Stimulated activated naive CD8-positive, alpha-beta T cell treated with anti-CD3 and anti-CD28 coated beads, Interleukin-15, amount 100 ng/mL, for 72 hours (primary cell): ENCODE measurements around the gene MS4A6A.
A peak's percentile ranks its signal among the peaks of the same experiment; 100 is the strongest.
"Not testable (repeated sequence)": the region's sequence is repeated elsewhere in the genome, so short reads cannot be mapped to it uniquely, and the experiment has no call there.

Experiments used
- ATAC-seq: fragments of 150-1000 bp; cut with Tn5 transposase; 2 replicates; pipeline ENCODE4 v1.10.0; 2021; ENCODE audit warnings: mild to moderate bottlenecking, moderate library complexity
- DNase-seq, 2 donors: peaks; one replicate each; pipeline ENCODE4 v3.0.0; 2021 to 2022
- H3K27ac Mint-ChIP-seq, 2 donors: one replicate each; pipeline ENCODE4 v1.8.0; 2022; ENCODE audit warnings: mild to moderate bottlenecking in 2 of 2, mixed read lengths in 2 of 2, moderate library complexity in 2 of 2
- H3K27me3 Mint-ChIP-seq: one replicate; pipeline ENCODE4 v1.8.0; 2022; ENCODE audit warnings: mixed read lengths
- H3K4me1 Mint-ChIP-seq: one replicate; pipeline ENCODE4 v1.8.0; 2022; ENCODE audit warnings: mild to moderate bottlenecking, mixed read lengths
- H3K4me3 Mint-ChIP-seq, 2 donors: one replicate each; pipeline ENCODE4 v1.8.0; 2022; ENCODE audit warnings: mild to moderate bottlenecking in 2 of 2, mixed read lengths in 2 of 2, moderate library complexity in 1 of 2
- H3K9me3 Mint-ChIP-seq, 2 donors: one replicate each; pipeline ENCODE4 v1.8.0; 2022; ENCODE audit warnings: mixed read lengths in 2 of 2

MS4A6A gene

DNA sequence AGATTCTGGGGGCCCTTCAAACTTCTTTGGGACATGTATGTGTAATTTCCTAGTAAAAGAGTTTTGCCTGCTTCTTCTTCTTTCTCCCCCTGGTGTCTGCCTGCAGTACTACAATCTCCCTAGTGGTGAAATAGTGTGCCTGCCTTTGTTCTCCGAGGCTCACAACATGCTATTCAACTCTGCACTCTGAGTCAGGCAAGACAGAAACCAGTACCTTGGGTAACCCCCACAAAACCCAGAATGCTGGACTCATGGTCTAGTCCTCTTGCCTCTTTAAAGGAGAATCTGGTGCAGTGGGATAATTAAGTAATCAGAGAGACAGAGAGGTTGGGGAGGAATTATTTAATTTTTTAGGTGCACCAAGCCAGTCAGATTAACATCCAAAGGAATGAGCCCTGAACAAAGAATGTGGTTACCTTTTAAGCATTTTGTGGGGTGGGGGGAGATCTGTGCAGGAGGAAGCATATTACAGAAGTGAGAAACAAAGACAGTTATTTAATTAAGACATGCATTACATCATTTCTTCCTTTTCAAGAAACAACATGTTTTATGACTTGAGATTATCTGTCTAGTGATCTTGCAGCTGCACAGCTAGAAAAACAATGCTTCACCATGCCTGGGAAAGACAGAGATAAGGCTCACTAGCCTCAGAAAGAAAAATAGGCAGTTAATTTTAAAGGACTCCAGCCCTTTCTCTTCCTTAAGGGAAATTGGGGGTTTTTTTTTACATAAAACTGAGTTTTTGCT is 11.0 kb upstream of the MS4A6A start:
- peaks cover 23% of the 10 kb centered on the region for H3K27me3 Mint-ChIP-seq
- H3K4me3 Mint-ChIP-seq: peak overlapping the region in 1 of 2 donors; percentile 1
- DNase-seq: peak; percentile 72 to 76
- H3K27ac Mint-ChIP-seq: no peak overlapping the region
- no peaks in the 10 kb centered on the region for H3K9me3 Mint-ChIP-seq
- H3K4me1 Mint-ChIP-seq: peaks cover 30% of the 10 kb centered on the region
- ATAC-seq: peak; percentile 100

DNA sequence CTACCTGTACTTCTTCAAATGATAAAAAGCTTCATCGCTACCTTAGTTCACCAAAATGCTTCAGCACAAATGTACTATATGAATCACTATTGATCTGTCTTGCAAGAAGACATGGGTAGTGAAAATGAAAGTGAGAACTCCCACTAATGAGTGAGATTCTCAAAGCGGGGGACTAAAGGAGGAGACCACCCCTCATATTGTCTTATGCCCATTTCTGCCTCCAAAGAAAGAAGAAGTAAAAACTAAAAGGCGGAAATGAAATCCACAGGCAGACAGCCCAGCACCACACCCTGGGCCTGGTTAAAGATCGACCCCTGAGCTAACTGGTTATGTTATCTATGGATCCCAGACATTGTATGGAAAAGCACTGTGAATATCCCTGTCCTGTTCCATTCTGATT is 9.7 kb upstream of the MS4A6A start:
- H3K9me3 Mint-ChIP-seq, H3K4me3 Mint-ChIP-seq, ATAC-seq, DNase-seq, H3K27ac Mint-ChIP-seq: not testable (repeated sequence)
- H3K4me1 Mint-ChIP-seq: peaks cover 30% of the 10 kb centered on the region
- H3K27me3 Mint-ChIP-seq: peaks cover 10% of the 10 kb centered on the region

DNA sequence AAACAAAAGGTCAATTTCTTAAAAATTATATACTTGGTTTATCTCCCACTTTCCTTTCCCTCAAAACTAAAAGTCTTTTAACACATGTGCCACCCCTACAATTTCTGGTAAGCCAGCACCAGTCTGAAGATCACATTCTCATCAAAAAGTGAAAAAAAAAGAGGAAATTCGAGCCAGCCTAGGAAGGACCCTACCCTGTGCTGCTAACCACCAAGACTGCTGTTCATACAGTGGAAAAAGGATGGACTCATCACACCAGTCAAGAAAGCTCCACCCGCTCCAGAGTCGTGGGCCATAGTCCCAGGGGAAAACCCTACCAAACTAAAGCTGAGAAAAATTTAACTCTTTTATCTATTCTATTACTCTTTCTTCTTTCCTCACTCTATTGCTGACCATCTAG is 5.6 kb upstream of the MS4A6A start:
- not testable (repeated sequence) for H3K4me1 Mint-ChIP-seq, ATAC-seq, H3K27ac Mint-ChIP-seq, DNase-seq, H3K4me3 Mint-ChIP-seq
- Mint-ChIP-seq H3K9me3 (peaks cover 7 to 10% of the 10 kb centered on the region in 2 donors), H3K27me3 (peaks cover 13% of the 10 kb centered on the region)

DNA sequence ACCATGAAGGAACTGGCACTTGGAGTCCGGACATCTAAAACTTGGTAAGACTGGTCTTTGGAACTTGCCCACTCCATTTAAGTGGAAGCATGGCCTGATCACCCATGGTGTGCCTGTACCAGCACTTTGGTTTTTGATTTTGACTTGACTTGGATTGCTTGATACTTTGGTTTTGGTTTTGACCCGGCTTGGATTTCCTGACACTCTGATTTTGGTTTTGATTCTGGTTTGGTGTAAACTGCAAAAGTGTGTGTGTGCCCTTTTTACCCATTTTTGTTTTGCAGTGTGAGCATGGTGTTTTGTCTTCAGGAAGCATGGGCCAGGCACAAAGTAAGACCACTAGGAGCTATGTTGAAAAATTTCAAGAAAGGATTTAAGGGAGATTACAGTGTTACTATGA is 3.2 kb upstream of the MS4A6A start:
- not testable (repeated sequence) for H3K4me1 Mint-ChIP-seq, DNase-seq, ATAC-seq

DNA sequence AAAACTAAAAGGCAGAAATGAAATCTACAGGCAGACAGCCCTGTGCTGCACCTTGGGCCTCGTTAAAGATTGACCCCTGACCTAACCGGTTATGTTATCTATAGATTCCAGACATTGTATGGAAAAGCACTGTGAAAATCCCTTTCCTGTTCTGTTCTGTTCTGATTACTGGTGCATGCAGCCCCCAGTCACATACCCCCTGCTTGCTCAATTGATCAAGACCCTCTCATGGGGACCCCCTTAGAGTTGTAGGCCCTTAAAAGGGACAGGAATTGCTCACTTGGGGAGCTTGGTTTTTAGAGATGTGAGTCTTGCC is 2.6 kb upstream of the MS4A6A start:
- H3K4me1 Mint-ChIP-seq, H3K4me3 Mint-ChIP-seq, ATAC-seq, H3K27ac Mint-ChIP-seq, DNase-seq: not testable (repeated sequence)
- Mint-ChIP-seq H3K9me3 (peaks cover 7 to 10% of the 10 kb centered on the region in 2 donors), H3K27me3 (peaks cover 31% of the 10 kb centered on the region)

More for the DNA sequence above, 3.2 kb upstream of the MS4A6A start:
- H3K27ac Mint-ChIP-seq, H3K4me3 Mint-ChIP-seq: not testable (repeated sequence)
- Mint-ChIP-seq H3K9me3 (peaks cover 7 to 10% of the 10 kb centered on the region in 2 donors), H3K27me3 (peaks cover 24% of the 10 kb centered on the region)

DNA sequence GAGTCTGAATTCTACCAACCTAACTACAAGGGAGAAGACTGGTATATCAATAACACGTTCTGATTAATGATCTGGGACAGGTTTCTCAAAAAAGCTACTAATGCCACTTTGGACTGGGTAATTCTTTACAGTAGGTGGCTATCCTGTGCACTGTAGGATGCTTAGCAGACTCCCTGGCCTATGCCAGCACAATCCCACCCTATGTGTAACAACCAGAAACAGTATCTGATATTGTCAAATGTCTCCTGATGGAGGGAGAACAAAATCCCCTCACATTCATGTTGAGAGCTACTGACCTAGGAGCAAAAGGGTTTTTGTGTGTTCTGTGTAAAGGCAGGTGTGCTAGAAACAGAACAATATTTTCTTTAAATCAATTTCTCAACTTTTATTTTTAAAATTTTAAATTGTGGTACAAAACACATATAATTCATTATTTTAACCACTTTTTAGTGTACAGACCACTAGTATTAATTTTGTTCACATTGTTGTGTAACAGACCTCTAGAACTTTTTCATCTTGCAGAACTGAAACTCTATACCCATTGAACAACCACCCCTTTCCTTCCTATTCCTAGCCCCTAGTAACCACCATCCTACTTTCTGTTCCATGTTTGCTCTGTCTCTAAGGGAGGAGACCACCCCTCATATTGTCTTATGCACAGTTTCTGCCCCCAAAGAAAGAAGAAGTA is 2.1 kb upstream of the MS4A6A start:
- DNase-seq: no peak
- ATAC-seq: no peak
- Mint-ChIP-seq H3K9me3 (peaks cover 7 to 10% of the 10 kb centered on the region in 2 donors), H3K4me3 (no peak overlapping the region), H3K27me3 (peaks cover 36% of the 10 kb centered on the region), H3K27ac (no peak overlapping the region), H3K4me1 (no peaks in the 10 kb centered on the region)

DNA sequence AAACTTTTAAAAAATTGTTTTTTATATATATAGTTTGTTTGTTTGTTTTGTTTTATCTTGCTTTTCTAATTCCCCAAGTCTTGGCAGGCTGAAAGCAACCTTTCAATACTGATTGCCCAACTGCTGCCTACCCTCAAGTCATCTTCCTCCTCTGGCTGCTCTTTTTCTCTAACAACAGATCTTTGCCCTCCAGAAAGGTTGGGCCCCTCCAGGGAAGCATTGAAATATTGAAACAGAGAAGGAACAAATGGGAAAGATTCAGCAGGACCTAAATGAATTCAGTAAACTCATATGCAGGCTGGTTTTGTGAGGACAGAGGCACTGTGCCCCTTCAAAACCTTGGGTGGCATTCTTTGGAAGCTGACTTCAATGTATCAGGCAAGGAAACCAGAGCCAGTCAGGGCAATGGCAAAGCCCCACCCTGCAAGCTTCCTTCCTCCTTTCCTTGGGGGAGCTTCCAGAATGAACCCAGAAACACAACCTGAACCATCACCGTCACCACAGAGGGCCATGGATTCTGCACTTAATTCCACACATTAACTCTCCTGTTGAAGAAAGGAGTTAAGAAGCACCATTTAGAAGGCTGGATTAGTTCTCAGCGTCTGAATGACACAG is 815 bp upstream of the MS4A6A start:
- ATAC-seq (no peak), DNase-seq (no peak)
- no peak overlapping the region for H3K4me3 Mint-ChIP-seq
- no peak overlapping the region for H3K27ac Mint-ChIP-seq
- H3K9me3 Mint-ChIP-seq: peaks cover 7 to 10% of the 10 kb centered on the region in 2 donors
- H3K4me1 Mint-ChIP-seq: peaks cover 6% of the 10 kb centered on the region
- H3K27me3 Mint-ChIP-seq: peaks cover 49% of the 10 kb centered on the region

DNA sequence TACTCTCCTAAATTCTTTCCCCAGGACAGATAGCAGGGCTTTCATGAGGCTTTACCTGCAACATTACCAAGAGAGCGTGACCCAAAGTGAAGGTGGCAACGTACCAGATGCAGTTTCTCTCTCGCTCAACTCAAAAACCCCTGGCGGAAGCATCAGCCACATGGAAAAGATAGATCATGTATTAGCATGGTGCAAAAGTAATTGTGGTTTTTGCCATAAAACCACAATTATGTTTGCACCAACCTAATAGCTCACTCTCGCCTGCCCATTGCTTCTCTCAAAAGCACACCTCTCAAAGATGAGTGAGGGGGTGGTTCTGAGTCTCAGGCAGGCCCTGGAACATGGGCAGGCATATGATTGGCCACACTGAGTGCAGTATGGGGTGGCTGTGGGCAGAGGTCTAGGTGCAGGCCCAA is 7.0 kb downstream of the MS4A6A start:
- H3K4me1 Mint-ChIP-seq: peaks cover 34% of the 10 kb centered on the region
- peaks cover 0 to 2% of the 10 kb centered on the region in 2 donors for H3K9me3 Mint-ChIP-seq
- DNase-seq (peak in 1 of 2 donors; percentile 63), ATAC-seq (peak; percentile 91)
- peaks cover 45% of the 10 kb centered on the region for H3K27me3 Mint-ChIP-seq
- peak overlapping the region in 1 of 2 donors; percentile 49 for H3K4me3 Mint-ChIP-seq
- no peak overlapping the region for H3K27ac Mint-ChIP-seq

DNA sequence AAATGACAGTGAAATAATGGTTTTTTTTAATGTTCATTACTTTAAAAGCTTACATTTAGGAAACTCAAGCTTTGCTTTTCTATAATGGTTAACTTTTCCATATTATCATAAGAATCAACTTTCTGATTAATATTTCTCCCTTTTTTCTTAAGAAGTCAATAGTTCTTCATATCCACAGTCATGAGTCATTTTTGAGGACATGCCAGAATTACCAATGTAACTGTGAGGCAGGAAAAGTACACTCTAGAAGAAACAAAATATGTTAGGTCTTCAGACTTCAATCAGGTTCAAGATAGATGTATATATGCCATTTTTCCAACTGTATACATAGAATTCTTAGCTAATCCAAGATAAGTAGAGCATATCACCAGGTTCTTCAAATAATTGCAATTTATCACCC is 10.9 kb downstream of the MS4A6A start:
- no peak overlapping the region for H3K4me3 Mint-ChIP-seq
- H3K9me3 Mint-ChIP-seq: peaks cover 4 to 34% of the 10 kb centered on the region in 2 donors
- H3K27ac Mint-ChIP-seq: no peak overlapping the region
- DNase-seq (no peak), ATAC-seq (no peak)
- H3K27me3 Mint-ChIP-seq: peaks cover 28% of the 10 kb centered on the region
- H3K4me1 Mint-ChIP-seq: peaks cover 28% of the 10 kb centered on the region

DNA sequence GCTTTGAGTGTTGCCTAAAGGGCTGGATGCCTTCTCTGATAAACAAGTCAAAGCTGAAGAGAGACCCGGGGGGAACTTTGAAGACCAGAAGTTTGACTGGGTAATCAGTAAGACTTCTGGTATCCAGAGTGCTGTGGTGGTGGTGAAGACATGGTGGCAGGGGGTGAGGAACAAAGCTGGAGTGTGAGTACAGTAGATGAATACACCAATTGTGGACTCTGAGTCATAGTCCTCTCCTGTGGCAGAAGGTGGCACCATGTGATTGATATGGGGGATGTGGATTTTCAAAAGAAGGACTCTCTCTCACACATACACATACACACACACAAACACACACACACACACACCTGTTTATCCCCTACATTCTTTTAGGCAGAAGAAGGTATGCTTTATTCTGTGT is 12.3 kb downstream of the MS4A6A start:
- peaks cover 4 to 34% of the 10 kb centered on the region in 2 donors for H3K9me3 Mint-ChIP-seq
- H3K4me3 Mint-ChIP-seq: no peak overlapping the region
- DNase-seq: no peak
- H3K27me3 Mint-ChIP-seq: peaks cover 28% of the 10 kb centered on the region
- peaks cover 22% of the 10 kb centered on the region for H3K4me1 Mint-ChIP-seq
- no peak overlapping the region for H3K27ac Mint-ChIP-seq
- ATAC-seq: peak; percentile 48

DNA sequence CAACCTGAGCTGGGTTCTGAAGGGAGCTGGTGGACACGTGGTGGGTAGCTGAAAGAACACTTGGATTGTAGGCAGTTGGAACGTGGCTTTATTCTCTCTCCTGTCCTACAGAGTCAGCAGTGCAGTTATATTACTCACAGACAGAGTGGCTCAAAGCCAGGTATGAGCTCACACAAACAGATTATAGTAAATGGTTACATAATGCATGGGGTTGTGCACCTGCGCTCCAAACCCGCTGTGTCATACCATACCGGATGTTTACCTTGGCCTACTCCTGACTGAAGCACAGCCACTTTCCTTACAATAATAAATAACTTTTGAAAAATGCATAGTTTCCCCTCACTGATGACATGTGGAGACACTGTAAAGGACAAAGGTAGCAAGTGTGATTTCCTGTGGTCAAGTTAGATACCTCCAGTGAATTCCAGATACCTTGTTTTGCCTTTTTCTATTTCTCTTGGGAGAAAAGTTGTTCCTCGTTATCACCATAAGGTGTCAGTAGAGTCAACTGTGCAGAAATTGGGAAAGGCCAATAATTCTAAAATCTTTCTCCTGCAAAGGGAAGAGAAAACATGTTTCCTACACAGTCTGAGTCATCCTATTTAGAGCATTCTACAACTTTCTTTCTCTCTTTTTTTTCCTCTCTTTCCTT is 13.5 kb downstream of the MS4A6A start:
- peak in 1 of 2 donors; percentile 24 for DNase-seq
- Mint-ChIP-seq H3K9me3 (peaks cover 8 to 34% of the 10 kb centered on the region in 2 donors), H3K27ac (no peak overlapping the region), H3K4me1 (peaks cover 22% of the 10 kb centered on the region), H3K4me3 (no peak overlapping the region), H3K27me3 (peaks cover 20% of the 10 kb centered on the region)
- no peak for ATAC-seq

DNA sequence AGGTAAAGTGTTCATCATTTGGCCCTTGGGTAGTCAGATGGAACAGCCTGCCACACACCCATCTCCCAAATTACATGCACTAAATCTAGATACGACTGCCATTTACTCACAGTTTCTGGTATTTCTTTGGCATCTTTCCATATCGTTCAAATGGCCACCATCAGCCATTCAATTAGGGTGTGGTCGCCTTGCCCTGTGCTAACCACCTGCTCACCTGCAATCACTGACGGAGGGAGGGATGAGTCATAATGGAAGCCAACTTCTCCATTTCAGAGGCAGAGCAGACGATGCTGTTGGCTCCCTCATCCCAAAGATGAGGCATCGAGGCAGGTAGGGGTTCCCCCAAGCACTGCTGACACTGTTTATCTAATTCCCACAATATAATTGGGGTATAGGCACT is 14.6 kb downstream of the MS4A6A start:
- ATAC-seq (no peak), DNase-seq (no peak)
- no peak overlapping the region for H3K4me3 Mint-ChIP-seq
- peaks cover 8 to 40% of the 10 kb centered on the region in 2 donors for H3K9me3 Mint-ChIP-seq
- peaks cover 18% of the 10 kb centered on the region for H3K4me1 Mint-ChIP-seq
- no peak overlapping the region for H3K27ac Mint-ChIP-seq
- peaks cover 20% of the 10 kb centered on the region for H3K27me3 Mint-ChIP-seq

DNA sequence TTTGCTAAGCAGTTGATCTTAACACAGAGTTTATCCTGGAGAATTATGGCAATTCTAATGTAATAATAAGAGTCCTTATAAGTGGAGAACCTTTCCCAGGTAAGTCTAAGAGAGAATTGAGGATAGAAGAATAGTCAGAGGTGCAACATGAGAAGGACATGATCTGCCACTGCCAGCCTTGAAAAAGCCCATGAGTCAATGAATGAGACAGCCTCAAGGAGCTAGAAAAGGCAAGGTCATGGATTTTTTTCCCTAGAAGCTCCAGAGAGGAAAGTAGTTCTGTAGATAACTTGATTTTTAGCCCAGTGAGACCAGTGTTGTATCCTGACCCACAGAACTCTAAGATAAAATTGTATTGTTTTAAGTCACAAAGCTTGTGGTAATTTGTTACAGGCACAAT is 16.9 kb downstream of the MS4A6A start:
- Mint-ChIP-seq H3K27me3 (peaks cover 8% of the 10 kb centered on the region), H3K27ac (no peak overlapping the region), H3K9me3 (peaks cover 8 to 39% of the 10 kb centered on the region in 2 donors), H3K4me1 (peaks cover 17% of the 10 kb centered on the region), H3K4me3 (no peak overlapping the region)
- ATAC-seq (no peak), DNase-seq (no peak)

DNA sequence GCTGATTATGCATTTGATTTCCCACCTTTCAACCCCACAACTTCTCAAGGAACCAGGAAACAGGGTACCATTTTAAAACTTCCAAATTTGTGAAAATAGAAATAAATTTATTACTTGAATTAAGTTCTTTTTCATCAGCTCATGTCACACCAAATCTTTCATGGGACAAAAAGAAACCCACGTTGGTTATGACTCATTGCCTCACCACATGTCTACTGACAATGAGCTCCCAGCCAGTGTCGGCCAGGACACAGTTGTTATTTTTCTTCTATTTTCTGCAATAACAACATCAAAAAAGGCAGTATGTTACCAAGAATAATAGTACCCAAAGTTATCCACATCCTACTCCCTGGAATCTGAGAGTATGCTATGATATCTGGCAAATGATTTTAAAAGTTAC is 17.3 kb downstream of the MS4A6A start:
- no peak overlapping the region for H3K27ac Mint-ChIP-seq
- H3K27me3 Mint-ChIP-seq: peaks cover 4% of the 10 kb centered on the region
- H3K9me3 Mint-ChIP-seq: peaks cover 8 to 35% of the 10 kb centered on the region in 2 donors
- DNase-seq (no peak), ATAC-seq (peak; percentile 67)
- H3K4me3 Mint-ChIP-seq: no peak overlapping the region
- H3K4me1 Mint-ChIP-seq: peaks cover 17% of the 10 kb centered on the region

DNA sequence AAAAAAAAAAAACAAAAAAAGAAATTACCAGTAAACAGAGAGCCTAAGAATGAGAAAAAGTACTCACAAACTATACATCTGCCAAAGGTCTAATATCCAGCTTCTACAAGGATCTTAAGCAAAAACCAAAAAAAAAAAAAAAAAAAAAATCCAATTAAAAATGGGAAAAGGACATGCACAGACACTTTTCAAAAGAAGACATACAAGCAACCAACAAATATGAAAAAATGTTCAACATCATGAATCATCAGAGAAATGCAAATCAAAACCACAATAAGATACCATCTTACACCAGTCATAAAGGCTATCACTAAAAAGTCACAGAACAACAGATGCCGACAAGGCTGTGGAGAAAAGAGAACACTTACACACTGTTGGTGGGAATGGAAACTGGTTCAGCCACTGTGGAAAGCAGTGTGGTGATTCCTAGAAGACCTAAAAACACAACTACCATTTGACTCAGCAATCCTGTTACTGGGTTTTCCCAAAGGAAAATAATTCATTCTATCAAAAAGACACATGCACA is 18.3 kb downstream of the MS4A6A start:
- peaks cover 8 to 25% of the 10 kb centered on the region in 2 donors for H3K9me3 Mint-ChIP-seq
- no peak overlapping the region for H3K4me3 Mint-ChIP-seq
- peak in 1 of 2 donors; percentile 44 for DNase-seq
- H3K4me1 Mint-ChIP-seq: peaks cover 17% of the 10 kb centered on the region
- no peaks in the 10 kb centered on the region for H3K27me3 Mint-ChIP-seq
- ATAC-seq: peak; percentile 94
- peak overlapping the region in 1 of 2 donors; percentile 94 for H3K27ac Mint-ChIP-seq
